Measurements from ENCODE around the gene SAMD5. TPM values are rescaled to one million over a fixed set of nuclear protein-coding genes. Genes with fewer than 3 reads are reported as not detected.

Gene SAMD5
- total and polyA plus RNA-seq, 2 experiments from 2014 or later, result 0.03 TPM; not detected in 1

GRCh38 chr6:147479857-147480256 lies 28.6 kb upstream of the SAMD5 start:
- Histone ChIP-seq H3K79me2 (replicated peaks; ENCODE audit: insufficient read depth) (no peaks in the 10 kb centered on the region), H3K9me2 (ENCODE audit: insufficient read depth) (no peaks in the 10 kb centered on the region), H3K27me3 (ENCODE audit: insufficient read depth) (no peaks in the 10 kb centered on the region), H3K4me2 (no peak overlapping the region), H3K4me1 (ENCODE audit: insufficient read depth) (no peaks in the 10 kb centered on the region), H3K36me3 (ENCODE audit: insufficient read depth) (no peaks in the 10 kb centered on the region), H4K20me1 (replicated peaks; ENCODE audit: insufficient read depth) (no peaks in the 10 kb centered on the region), H3F3A (replicated peaks; ENCODE audit: low read depth) (no peaks in the 10 kb centered on the region), H3K27ac (ENCODE audit: low read depth) (no peak overlapping the region), H3K4me3 (no peak overlapping the region), H2AFZ (no peak overlapping the region)
- ATAC-seq (no peak), DNase-seq (ENCODE audit: low spot score) (no peak)
- no peak overlapping the region for H3K4me3 Mint-ChIP-seq
- no peaks in the 10 kb centered on the region; the same call in 2 of the 3 replicates for H3K36me3 Mint-ChIP-seq (ENCODE audit: low read depth)
- TF ChIP-seq JUNB (IDR thresholded peaks at IDR 0.05; ENCODE audit: unreplicated experiment) (no peak), CREB1 (CRISPR knock-in tag; IDR thresholded peaks at IDR 0.05; ENCODE audit: low read depth) (no peak)
- peaks cover 11% of the 10 kb centered on the region; the same call in 2 of the 3 replicates for H3K9me3 Mint-ChIP-seq
- H3K27ac Mint-ChIP-seq, result no peak overlapping the region
- H3K27me3 Mint-ChIP-seq (ENCODE audit: insufficient read depth, low read depth, poor library complexity), result peaks cover 5% of the 10 kb centered on the region
- no peaks in the 10 kb centered on the region for H3K4me1 Mint-ChIP-seq

GRCh38 chr6:147486683-147487082 lies 21.8 kb upstream of the SAMD5 start:
- no peak overlapping the region for H2AFZ ChIP-seq
- no peaks in the 10 kb centered on the region for H3F3A ChIP-seq (replicated peaks; ENCODE audit: low read depth)
- H3K36me3 Mint-ChIP-seq (ENCODE audit: low read depth), result no peaks in the 10 kb centered on the region; the same call in 2 of the 3 replicates
- H3K27ac Mint-ChIP-seq, result no peak overlapping the region
- H3K27me3 Mint-ChIP-seq (ENCODE audit: insufficient read depth, low read depth, poor library complexity), result peaks cover 2% of the 10 kb centered on the region
- no peak overlapping the region for H3K4me3 ChIP-seq
- H3K4me3 Mint-ChIP-seq, result no peak overlapping the region
- H3K9me2 ChIP-seq (ENCODE audit: insufficient read depth), result no peaks in the 10 kb centered on the region
- no peaks in the 10 kb centered on the region for H3K27me3 ChIP-seq (ENCODE audit: insufficient read depth)
- peaks cover 8% of the 10 kb centered on the region; the same call in 2 of the 3 replicates for H3K9me3 Mint-ChIP-seq
- no peaks in the 10 kb centered on the region for H3K4me1 Mint-ChIP-seq
- H3K4me1 ChIP-seq (ENCODE audit: insufficient read depth), result no peaks in the 10 kb centered on the region
- ATAC-seq, result no peak
- TF ChIP-seq, protein P1, sequence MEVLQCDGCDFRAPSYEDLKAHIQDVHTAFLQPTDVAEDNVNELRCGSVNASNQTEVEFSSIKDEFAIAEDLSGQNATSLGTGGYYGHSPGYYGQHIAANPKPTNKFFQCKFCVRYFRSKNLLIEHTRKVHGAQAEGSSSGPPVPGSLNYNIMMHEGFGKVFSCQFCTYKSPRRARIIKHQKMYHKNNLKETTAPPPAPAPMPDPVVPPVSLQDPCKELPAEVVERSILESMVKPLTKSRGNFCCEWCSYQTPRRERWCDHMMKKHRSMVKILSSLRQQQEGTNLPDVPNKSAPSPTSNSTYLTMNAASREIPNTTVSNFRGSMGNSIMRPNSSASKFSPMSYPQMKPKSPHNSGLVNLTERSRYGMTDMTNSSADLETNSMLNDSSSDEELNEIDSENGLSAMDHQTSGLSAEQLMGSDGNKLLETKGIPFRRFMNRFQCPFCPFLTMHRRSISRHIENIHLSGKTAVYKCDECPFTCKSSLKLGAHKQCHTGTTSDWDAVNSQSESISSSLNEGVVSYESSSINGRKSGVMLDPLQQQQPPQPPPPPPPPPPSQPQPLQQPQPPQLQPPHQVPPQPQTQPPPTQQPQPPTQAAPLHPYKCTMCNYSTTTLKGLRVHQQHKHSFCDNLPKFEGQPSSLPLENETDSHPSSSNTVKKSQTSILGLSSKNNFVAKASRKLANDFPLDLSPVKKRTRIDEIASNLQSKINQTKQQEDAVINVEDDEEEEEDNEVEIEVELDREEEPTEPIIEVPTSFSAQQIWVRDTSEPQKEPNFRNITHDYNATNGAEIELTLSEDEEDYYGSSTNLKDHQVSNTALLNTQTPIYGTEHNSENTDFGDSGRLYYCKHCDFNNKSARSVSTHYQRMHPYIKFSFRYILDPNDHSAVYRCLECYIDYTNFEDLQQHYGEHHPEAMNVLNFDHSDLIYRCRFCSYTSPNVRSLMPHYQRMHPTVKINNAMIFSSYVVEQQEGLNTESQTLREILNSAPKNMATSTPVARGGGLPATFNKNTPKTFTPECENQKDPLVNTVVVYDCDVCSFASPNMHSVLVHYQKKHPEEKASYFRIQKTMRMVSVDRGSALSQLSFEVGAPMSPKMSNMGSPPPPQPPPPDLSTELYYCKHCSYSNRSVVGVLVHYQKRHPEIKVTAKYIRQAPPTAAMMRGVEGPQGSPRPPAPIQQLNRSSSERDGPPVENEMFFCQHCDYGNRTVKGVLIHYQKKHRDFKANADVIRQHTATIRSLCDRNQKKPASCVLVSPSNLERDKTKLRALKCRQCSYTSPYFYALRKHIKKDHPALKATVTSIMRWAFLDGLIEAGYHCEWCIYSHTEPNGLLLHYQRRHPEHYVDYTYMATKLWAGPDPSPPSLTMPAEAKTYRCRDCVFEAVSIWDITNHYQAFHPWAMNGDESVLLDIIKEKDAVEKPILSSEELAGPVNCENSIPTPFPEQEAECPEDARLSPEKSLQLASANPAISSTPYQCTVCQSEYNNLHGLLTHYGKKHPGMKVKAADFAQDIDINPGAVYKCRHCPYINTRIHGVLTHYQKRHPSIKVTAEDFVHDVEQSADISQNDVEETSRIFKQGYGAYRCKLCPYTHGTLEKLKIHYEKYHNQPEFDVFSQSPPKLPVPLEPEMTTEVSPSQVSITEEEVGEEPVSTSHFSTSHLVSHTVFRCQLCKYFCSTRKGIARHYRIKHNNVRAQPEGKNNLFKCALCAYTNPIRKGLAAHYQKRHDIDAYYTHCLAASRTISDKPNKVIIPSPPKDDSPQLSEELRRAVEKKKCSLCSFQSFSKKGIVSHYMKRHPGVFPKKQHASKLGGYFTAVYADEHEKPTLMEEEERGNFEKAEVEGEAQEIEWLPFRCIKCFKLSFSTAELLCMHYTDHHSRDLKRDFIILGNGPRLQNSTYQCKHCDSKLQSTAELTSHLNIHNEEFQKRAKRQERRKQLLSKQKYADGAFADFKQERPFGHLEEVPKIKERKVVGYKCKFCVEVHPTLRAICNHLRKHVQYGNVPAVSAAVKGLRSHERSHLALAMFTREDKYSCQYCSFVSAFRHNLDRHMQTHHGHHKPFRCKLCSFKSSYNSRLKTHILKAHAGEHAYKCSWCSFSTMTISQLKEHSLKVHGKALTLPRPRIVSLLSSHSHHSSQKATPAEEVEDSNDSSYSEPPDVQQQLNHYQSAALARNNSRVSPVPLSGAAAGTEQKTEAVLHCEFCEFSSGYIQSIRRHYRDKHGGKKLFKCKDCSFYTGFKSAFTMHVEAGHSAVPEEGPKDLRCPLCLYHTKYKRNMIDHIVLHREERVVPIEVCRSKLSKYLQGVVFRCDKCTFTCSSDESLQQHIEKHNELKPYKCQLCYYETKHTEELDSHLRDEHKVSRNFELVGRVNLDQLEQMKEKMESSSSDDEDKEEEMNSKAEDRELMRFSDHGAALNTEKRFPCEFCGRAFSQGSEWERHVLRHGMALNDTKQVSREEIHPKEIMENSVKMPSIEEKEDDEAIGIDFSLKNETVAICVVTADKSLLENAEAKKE (CRISPR knock-in tag; IDR thresholded peaks at IDR 0.05), result no peak
- H3K36me3 ChIP-seq (ENCODE audit: insufficient read depth), result no peaks in the 10 kb centered on the region
- no peaks in the 10 kb centered on the region for H3K79me2 ChIP-seq (replicated peaks; ENCODE audit: insufficient read depth)
- no peaks in the 10 kb centered on the region for H4K20me1 ChIP-seq (replicated peaks; ENCODE audit: insufficient read depth)
- no peak overlapping the region for H3K4me2 ChIP-seq
- no peak for DNase-seq (ENCODE audit: low spot score)
- no peak overlapping the region for H3K27ac ChIP-seq (ENCODE audit: low read depth)

All from GM23338 (cell line).